BJ (cell line): Measurements from ENCODE around the gene NUCB2. TPM values are rescaled to one million over a fixed set of nuclear protein-coding genes. Genes with fewer than 3 reads are reported as not detected.
"Not testable (repeated sequence)": the region's sequence is repeated elsewhere in the genome, so short reads cannot be mapped to it uniquely, and the experiment has no call there.

Experiments used
- CTCF ChIA-PET: fragments of 350-600 bp; formaldehyde crosslinking; extraction: SDS; loops from one replicate; lab custom pipeline; 2021; ENCODE audit warnings: antibody characterized with exemption, inconsistent platforms; lab: Yijun Ruan, JAX
- POLR2A ChIA-PET: fragments of 300-600 bp; sonication (Branson Sonifier 250); formaldehyde crosslinking; extraction: SDS; loops from one replicate; lab custom pipeline; 2021; ENCODE audit warnings: antibody characterized with exemption; lab: Charles Lee
- DNase-seq: peaks from one replicate; pipeline ENCODE4 v3.0.0-alpha.2; 2011; ENCODE audit warnings: low read depth
- H3K27me3 ChIP-seq: 2 replicates; pipeline ENCODE4 v1.6.0; 2011; ENCODE audit warnings: low read length; ENCODE audit not compliant: control insufficient read depth, insufficient read depth
- H3K36me3 ChIP-seq: 2 replicates; pipeline ENCODE4 v1.5.1; 2011; ENCODE audit warnings: low read length; ENCODE audit not compliant: control insufficient read depth, insufficient read depth
- H3K4me3 ChIP-seq: 2 replicates; pipeline ENCODE4 v1.5.1; 2011; ENCODE audit warnings: low read depth, mild to moderate bottlenecking, control low read depth, low read length
- CTCF ChIP-seq: IDR thresholded peaks from 2 replicates; pipeline ENCODE4 v1.5.1; 2011; ENCODE audit warnings: low read depth, mild to moderate bottlenecking, control low read depth, inconsistent platforms, low read length, moderate library complexity; ENCODE audit not compliant: insufficient read depth
- polyA plus RNA-seq: library from polyadenylated mRNA; depleted of rRNA; stranded (reverse); fragments of >200 nt; gene quantifications from 2 replicates; pipeline ENCODE4 v1.2.3, GENCODE V29; 2011

NUCB2 gene
- polyA plus RNA-seq, 1 experiment = 119 TPM

GRCh38 chr11:17259519-17259918 lies 17.0 kb upstream of the NUCB2 start:
- POLR2A ChIA-PET = no interaction called here
- TF ChIP-seq CTCF = no peak
- no peaks in the 10 kb centered on the region for H3K27me3 ChIP-seq
- DNase-seq = no peak
- H3K36me3 ChIP-seq = no peaks in the 10 kb centered on the region
- CTCF ChIA-PET = no interaction called here
- no peak overlapping the region for H3K4me3 ChIP-seq

- ChIA-PET CTCF (no interaction called here), POLR2A (no interaction called here)
- Histone ChIP-seq H3K4me3 (no peak overlapping the region), H3K36me3 (no peaks in the 10 kb centered on the region), H3K27me3 (no peaks in the 10 kb centered on the region)
- no peak for TF ChIP-seq CTCF
- no peak for DNase-seq
Observed at GRCh38 chr11:17260020-17260419, 16.5 kb upstream of the NUCB2 start.

- no peak for TF ChIP-seq CTCF
- H3K4me3 ChIP-seq = no peak overlapping the region
- H3K27me3 ChIP-seq = no peaks in the 10 kb centered on the region
- CTCF ChIA-PET = no interaction called here
- POLR2A ChIA-PET = no interaction called here
- no peak for DNase-seq
- H3K36me3 ChIP-seq = no peaks in the 10 kb centered on the region
Observed at GRCh38 chr11:17263769-17264168, 12.8 kb upstream of the NUCB2 start.

GRCh38 chr11:17266781-17267180 lies 9.8 kb upstream of the NUCB2 start:
- TF ChIP-seq CTCF = no peak
- H3K4me3 ChIP-seq = no peak overlapping the region
- ChIA-PET CTCF (interaction anchor here (1.3 kb wide), 1 partner anchor 9 kb away, joined by 7 read pairs; no protein-coding TSS in a partner anchor), POLR2A (no interaction called here)
- H3K27me3 ChIP-seq = no peaks in the 10 kb centered on the region
- H3K36me3 ChIP-seq = no peaks in the 10 kb centered on the region
- DNase-seq = no peak

DNA sequence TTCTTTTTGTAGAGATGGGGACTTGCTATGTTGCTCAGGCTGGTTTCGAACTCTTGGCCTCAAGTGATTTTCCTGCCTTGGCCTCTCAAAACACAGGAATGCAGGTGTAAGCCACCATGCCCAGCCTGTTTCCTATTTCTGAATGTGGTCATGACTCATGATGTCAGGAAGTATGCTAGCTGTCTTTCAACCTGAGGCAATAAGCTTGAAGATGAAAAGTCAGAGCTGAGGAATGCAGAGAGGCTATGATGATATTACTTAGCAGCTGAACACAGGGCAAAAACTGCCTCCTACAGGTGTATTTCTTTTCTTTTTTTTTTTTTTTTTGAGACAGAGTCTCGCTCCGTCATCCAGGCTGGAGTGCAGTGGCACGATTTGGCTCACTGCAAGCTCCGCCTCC lies 9.0 kb upstream of the NUCB2 start:
- ChIA-PET CTCF (interaction anchor here (0.6 to 1.3 kb wide), 5 partner anchors 9 to 254 kb away, joined by 3 to 7 read pairs (median 3); partner anchors contain the start of gene NUCB2), POLR2A (no interaction called here)
- H3K36me3 ChIP-seq = no peaks in the 10 kb centered on the region
- no peak overlapping the region for H3K4me3 ChIP-seq
- no peaks in the 10 kb centered on the region for H3K27me3 ChIP-seq
- DNase-seq = peak; percentile 44
- no peak for TF ChIP-seq CTCF

- POLR2A ChIA-PET = interaction anchor here (0.6 kb wide), 1 partner anchor 25 kb away, joined by 5 read pairs; no protein-coding TSS in a partner anchor
- not testable (repeated sequence) for DNase-seq, H3K27me3 ChIP-seq, H3K4me3 ChIP-seq, H3K36me3 ChIP-seq
- CTCF ChIA-PET = interaction anchor here (0.6 kb wide), 1 partner anchor 67 kb away, joined by 3 read pairs; no protein-coding TSS in a partner anchor
Observed at GRCh38 chr11:17268500-17268899, 8.0 kb upstream of the NUCB2 start.
